Stimulated activated naive CD4-positive, alpha-beta T cell (primary cell): ENCODE data around the gene COMMD1.
"Not testable (repeated sequence)": the region's sequence is repeated elsewhere in the genome, so short reads cannot be mapped to it uniquely, and the experiment has no call there.

ENCODE experiments used
- DNase-seq, 6 experiments: peaks; one replicate each; lab custom pipeline; 2025; lab: John Stamatoyannopoulos, UW

The COMMD1 gene

GRCh38 chr2:61966087-61966727 is 60.7 kb downstream of the COMMD1 start:
- DNase-seq = no peak

- no peak for DNase-seq
Observed at GRCh38 chr2:61967262-61967661, 61.8 kb downstream of the COMMD1 start.

GRCh38 chr2:61969376-61969775 is 63.9 kb downstream of the COMMD1 start:
- DNase-seq = no peak

- DNase-seq = no peak
Observed at GRCh38 chr2:61970807-61971556, 65.5 kb downstream of the COMMD1 start.

GRCh38 chr2:61978522-61978921 is 73.0 kb downstream of the COMMD1 start:
- no peak for DNase-seq

- no peak for DNase-seq
Observed at GRCh38 chr2:61980758-61981157, 75.3 kb downstream of the COMMD1 start.

- DNase-seq = no peak
Observed at GRCh38 chr2:61984682-61985081, 79.2 kb downstream of the COMMD1 start.

GRCh38 chr2:61988462-61989366 is 83.2 kb downstream of the COMMD1 start:
- no peak for DNase-seq

GRCh38 chr2:61993422-61994024 is 88.0 kb downstream of the COMMD1 start:
- DNase-seq = peak in 1 of 6 experiments; percentile 5

- no peak for DNase-seq
Observed at GRCh38 chr2:61994531-61994930, 89.1 kb downstream of the COMMD1 start.

- no peak for DNase-seq
Observed at GRCh38 chr2:61995065-61995464, 89.6 kb downstream of the COMMD1 start.

- no peak for DNase-seq
Observed at GRCh38 chr2:61995515-61995914, 90.0 kb downstream of the COMMD1 start.

GRCh38 chr2:61998426-61998825 is 93.0 kb downstream of the COMMD1 start:
- no peak for DNase-seq

- DNase-seq = no peak
Observed at GRCh38 chr2:62000538-62000937, 95.1 kb downstream of the COMMD1 start.

- DNase-seq = no peak
Observed at GRCh38 chr2:62001431-62001830, 96.0 kb downstream of the COMMD1 start.

- DNase-seq = not testable (repeated sequence)
Observed at GRCh38 chr2:62004428-62004827, 99.0 kb downstream of the COMMD1 start.

- DNase-seq = no peak
Observed at GRCh38 chr2:62007555-62007954, 102.1 kb downstream of the COMMD1 start.

- no peak for DNase-seq
Observed at GRCh38 chr2:62010632-62011256, 105.3 kb downstream of the COMMD1 start.

GRCh38 chr2:62013641-62014040 is 108.2 kb downstream of the COMMD1 start:
- DNase-seq = no peak

- DNase-seq = no peak
Observed at GRCh38 chr2:62014102-62014501, 108.6 kb downstream of the COMMD1 start.

GRCh38 chr2:62016957-62017356 is 111.5 kb downstream of the COMMD1 start:
- no peak for DNase-seq

- DNase-seq = no peak
Observed at GRCh38 chr2:62029910-62030309, 124.4 kb downstream of the COMMD1 start.
